ENCODE measurements around the gene MCTP1.

GRCh38 chr5:95222836-95223235 lies 62.1 kb downstream of the MCTP1 start:
- TF ChIP-seq, protein P1, sequence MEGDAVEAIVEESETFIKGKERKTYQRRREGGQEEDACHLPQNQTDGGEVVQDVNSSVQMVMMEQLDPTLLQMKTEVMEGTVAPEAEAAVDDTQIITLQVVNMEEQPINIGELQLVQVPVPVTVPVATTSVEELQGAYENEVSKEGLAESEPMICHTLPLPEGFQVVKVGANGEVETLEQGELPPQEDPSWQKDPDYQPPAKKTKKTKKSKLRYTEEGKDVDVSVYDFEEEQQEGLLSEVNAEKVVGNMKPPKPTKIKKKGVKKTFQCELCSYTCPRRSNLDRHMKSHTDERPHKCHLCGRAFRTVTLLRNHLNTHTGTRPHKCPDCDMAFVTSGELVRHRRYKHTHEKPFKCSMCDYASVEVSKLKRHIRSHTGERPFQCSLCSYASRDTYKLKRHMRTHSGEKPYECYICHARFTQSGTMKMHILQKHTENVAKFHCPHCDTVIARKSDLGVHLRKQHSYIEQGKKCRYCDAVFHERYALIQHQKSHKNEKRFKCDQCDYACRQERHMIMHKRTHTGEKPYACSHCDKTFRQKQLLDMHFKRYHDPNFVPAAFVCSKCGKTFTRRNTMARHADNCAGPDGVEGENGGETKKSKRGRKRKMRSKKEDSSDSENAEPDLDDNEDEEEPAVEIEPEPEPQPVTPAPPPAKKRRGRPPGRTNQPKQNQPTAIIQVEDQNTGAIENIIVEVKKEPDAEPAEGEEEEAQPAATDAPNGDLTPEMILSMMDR (conservative IDR thresholded peaks at IDR 0.05; ENCODE audit: low read length), result no peak
- no peak for TF ChIP-seq EZH2phosphoT487 (IDR thresholded peaks at IDR 0.05; ENCODE audit: borderline replicate concordance)
